Left lung (tissue), 10 donors: Measurements from ENCODE around the gene ZNF646. TPM values are rescaled to one million over a fixed set of nuclear protein-coding genes. Genes with fewer than 3 reads are reported as not detected.

ENCODE experiments used
- ATAC-seq: fragments of 200-7000 bp; cut with Tn5 transposase; one replicate; pipeline ENCODE4 v1.9.1; 2020; ENCODE audit warnings: moderate library complexity
- DNase-seq, 4 donors: peaks; one replicate each; pipeline ENCODE4 v3.0.0-alpha.2; 2013 to 2020
- H3K27ac ChIP-seq, 2 donors: fragments of 200-600 bp; sonication (generic) in 1 of 2; one replicate each; pipeline versions ENCODE4 v1.5.0 to v1.8.0; 2020 to 2021
- H3K27me3 ChIP-seq, 2 donors: fragments of 200-600 bp; sonication (generic) in 1 of 2; one replicate each; pipeline versions ENCODE4 v1.5.0 to v1.8.0; 2020 to 2021
- H3K36me3 ChIP-seq, 2 donors: fragments of 200-600 bp; sonication (generic) in 1 of 2; one replicate each; pipeline versions ENCODE4 v1.5.0 to v1.8.0; 2020 to 2021
- H3K4me1 ChIP-seq, 2 donors: fragments of 200-600 bp; one replicate each; pipeline ENCODE4 v1.8.0; 2021
- H3K4me3 ChIP-seq, 2 donors: fragments of 200-600 bp; sonication (generic) in 1 of 2; one replicate each; pipeline versions ENCODE4 v1.5.0 to v1.8.0; 2020 to 2021; ENCODE audit warnings: mild to moderate bottlenecking in 1 of 2
- H3K9me3 ChIP-seq, 2 donors: fragments of 200-600 bp; sonication (generic) in 1 of 2; one replicate each; pipeline versions ENCODE4 v1.5.0 to v1.8.0; 2020 to 2021
- CTCF ChIP-seq, 2 donors: fragments of 200-600 bp; sonication (generic) in 1 of 2; IDR thresholded peaks; one replicate each; pipeline versions ENCODE4 v1.5.0 to v1.8.0; 2021; ENCODE audit warnings: antibody characterized with exemption in 2 of 2
- intact Hi-C, 2 donors: fragments of 100-400 bp; cut with DNase I; formaldehyde crosslinking; loops; one replicate each; pipeline versions ENCODE4 v1.11.2 to v1.14.2; 2022
- polyA plus RNA-seq, 6 donors: library from polyadenylated mRNA; unstranded; fragments of 120-200 nt; gene quantifications; one replicate each; pipeline ENCODE4 v1.2.1, GENCODE V29; 2013; ENCODE audit not compliant: insufficient read length in 6 of 6
- total RNA-seq, 2 donors: library from RNA; stranded (reverse); fragmentation: NEBNext Ultra II Directional; extraction: Animal tissue kit (Norgen Biotek cat#: 25700); gene quantifications; one replicate each; pipeline ENCODE4 v1.2.1, GENCODE V29; 2021
- donor health status: DM: no; HTN: yes; CAD: no.
- donor health status: DM: no; HTN: no; CAD: no.

The ZNF646 gene
- total and polyA plus RNA-seq, 8 donors, result 11.3 to 18.1 (median 13.9) TPM

- H3K9me3 ChIP-seq, result no peaks in the 10 kb centered on the region
- H3K4me1 ChIP-seq, result peaks cover 7 to 41% of the 10 kb centered on the region in 2 donors
- DNase-seq (peak in 1 of 4 donors; percentile 60), ATAC-seq (no peak)
- H3K27ac ChIP-seq, result no peak overlapping the region
- H3K36me3 ChIP-seq, result peaks cover 0 to 69% of the 10 kb centered on the region in 2 donors
- TF ChIP-seq CTCF (IDR thresholded peaks at IDR 0.05), result no peak
- intact Hi-C loops, result loop anchor here (10.0 kb wide), 2 partner anchors 73 to 77 kb away; partner anchors contain the start of gene PRSS36 (in 1 of the 2)
- no peaks in the 10 kb centered on the region for H3K27me3 ChIP-seq
- no peak overlapping the region for H3K4me3 ChIP-seq
These were observed 3.6 kb downstream of the ZNF646 start for GRCh38 chr16:31077592-31078396.

GRCh38 chr16:31078597-31079341 lies 4.5 kb downstream of the ZNF646 start:
- H3K4me1 ChIP-seq, result peaks cover 7 to 38% of the 10 kb centered on the region in 2 donors
- DNase-seq, result no peak
- no peaks in the 10 kb centered on the region for H3K27me3 ChIP-seq
- intact Hi-C loops, result loop anchor here (10.0 kb wide), 2 partner anchors 74 to 76 kb away; partner anchors contain the start of gene PRSS36 (in 1 of the 2)
- H3K4me3 ChIP-seq, result no peak overlapping the region
- no peak for ATAC-seq
- H3K27ac ChIP-seq, result no peak overlapping the region
- TF ChIP-seq CTCF (IDR thresholded peaks at IDR 0.05), result no peak
- H3K36me3 ChIP-seq, result peaks cover 0 to 78% of the 10 kb centered on the region in 2 donors
- no peaks in the 10 kb centered on the region for H3K9me3 ChIP-seq

- Histone ChIP-seq H3K4me3 (no peak overlapping the region), H3K27me3 (no peaks in the 10 kb centered on the region), H3K36me3 (peaks cover 0 to 85% of the 10 kb centered on the region in 2 donors), H3K9me3 (no peaks in the 10 kb centered on the region), H3K4me1 (peaks cover 7 to 38% of the 10 kb centered on the region in 2 donors), H3K27ac (no peak overlapping the region)
- no peak for TF ChIP-seq CTCF (IDR thresholded peaks at IDR 0.05)
- no peak for DNase-seq
- no peak for ATAC-seq
- intact Hi-C loops, result loop anchor here (10.0 kb wide), 2 partner anchors 75 kb away; partner anchors contain the start of gene PRSS36 (in 1 of the 2)
These were observed 5.2 kb downstream of the ZNF646 start for GRCh38 chr16:31079342-31079944.

GRCh38 chr16:31080035-31080629 lies 5.9 kb downstream of the ZNF646 start:
- Histone ChIP-seq H3K27ac (no peak overlapping the region), H3K4me1 (peaks cover 3 to 35% of the 10 kb centered on the region in 2 donors), H3K9me3 (no peaks in the 10 kb centered on the region), H3K36me3 (peaks cover 0 to 92% of the 10 kb centered on the region in 2 donors), H3K4me3 (no peak overlapping the region), H3K27me3 (no peaks in the 10 kb centered on the region)
- DNase-seq (no peak), ATAC-seq (no peak)
- TF ChIP-seq CTCF (IDR thresholded peaks at IDR 0.05), result no peak
- intact Hi-C loops, result no loop called here
